Mucosa of stomach (tissue), 1 donor: ENCODE measurements around the gene MAST3.

ENCODE experiments used
- H3K27me3 ChIP-seq: one replicate; pipeline ENCODE4 v1.7.0; 2013; ENCODE audit warnings: mild to moderate bottlenecking, low read length; ENCODE audit not compliant: control insufficient read depth, insufficient read depth
- H3K36me3 ChIP-seq: one replicate; pipeline ENCODE4 v1.7.0; 2013; ENCODE audit warnings: low read length; ENCODE audit not compliant: control insufficient read depth, insufficient read depth
- H3K4me1 ChIP-seq: one replicate; pipeline ENCODE4 v1.7.0; 2013; ENCODE audit warnings: mild to moderate bottlenecking, low read length; ENCODE audit not compliant: control insufficient read depth, insufficient read depth
- H3K4me3 ChIP-seq: one replicate; pipeline ENCODE4 v1.7.0; 2013; ENCODE audit warnings: low read length
- H3K9ac ChIP-seq: one replicate; pipeline ENCODE4 v1.7.0; 2013; ENCODE audit warnings: mild to moderate bottlenecking, low read length, moderate library complexity
- H3K9me3 ChIP-seq: one replicate; pipeline ENCODE4 v1.7.0; 2013; ENCODE audit warnings: mild to moderate bottlenecking, low read length, moderate library complexity; ENCODE audit not compliant: control insufficient read depth
- donor health status: Pancreatic carcinoma.

Gene MAST3

DNA sequence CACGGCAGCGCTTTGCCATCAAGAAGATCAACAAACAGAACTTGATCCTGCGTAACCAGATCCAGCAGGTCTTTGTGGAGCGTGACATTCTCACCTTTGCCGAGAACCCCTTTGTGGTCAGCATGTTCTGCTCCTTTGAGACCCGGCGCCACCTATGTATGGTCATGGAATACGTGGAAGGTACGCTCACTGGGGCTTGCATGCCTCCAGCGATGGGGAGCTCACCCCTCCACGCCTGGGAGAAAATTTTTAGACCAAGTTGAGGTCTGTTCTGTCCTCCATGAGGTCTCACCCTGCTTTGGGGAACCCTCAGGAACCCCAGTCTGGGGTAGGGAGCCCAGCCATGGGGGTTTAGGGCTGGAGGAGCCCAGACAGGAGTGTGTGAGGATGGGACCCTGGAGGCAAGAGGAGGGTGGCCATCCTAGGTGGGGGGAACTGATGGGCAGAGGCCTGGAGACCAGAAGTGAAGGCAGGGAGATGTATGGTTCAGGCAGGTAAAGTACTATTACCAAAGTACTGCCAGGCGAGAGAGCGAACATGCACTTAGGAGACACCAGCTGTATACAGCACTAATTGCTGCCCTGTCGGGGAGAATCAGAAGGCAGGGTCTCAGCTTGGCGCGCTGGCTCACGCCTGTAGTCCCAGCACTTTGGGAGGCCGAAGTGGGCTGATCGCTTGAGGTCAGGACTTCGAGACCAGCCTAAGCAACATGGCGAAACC, 33.1 kb downstream of the MAST3 start:
- Histone ChIP-seq H3K4me3 (no peak overlapping the region), H3K9me3 (no peaks in the 10 kb centered on the region), H3K27me3 (no peaks in the 10 kb centered on the region), H3K36me3 (peaks cover 5% of the 10 kb centered on the region), H3K9ac (no peak overlapping the region), H3K4me1 (no peaks in the 10 kb centered on the region)

DNA sequence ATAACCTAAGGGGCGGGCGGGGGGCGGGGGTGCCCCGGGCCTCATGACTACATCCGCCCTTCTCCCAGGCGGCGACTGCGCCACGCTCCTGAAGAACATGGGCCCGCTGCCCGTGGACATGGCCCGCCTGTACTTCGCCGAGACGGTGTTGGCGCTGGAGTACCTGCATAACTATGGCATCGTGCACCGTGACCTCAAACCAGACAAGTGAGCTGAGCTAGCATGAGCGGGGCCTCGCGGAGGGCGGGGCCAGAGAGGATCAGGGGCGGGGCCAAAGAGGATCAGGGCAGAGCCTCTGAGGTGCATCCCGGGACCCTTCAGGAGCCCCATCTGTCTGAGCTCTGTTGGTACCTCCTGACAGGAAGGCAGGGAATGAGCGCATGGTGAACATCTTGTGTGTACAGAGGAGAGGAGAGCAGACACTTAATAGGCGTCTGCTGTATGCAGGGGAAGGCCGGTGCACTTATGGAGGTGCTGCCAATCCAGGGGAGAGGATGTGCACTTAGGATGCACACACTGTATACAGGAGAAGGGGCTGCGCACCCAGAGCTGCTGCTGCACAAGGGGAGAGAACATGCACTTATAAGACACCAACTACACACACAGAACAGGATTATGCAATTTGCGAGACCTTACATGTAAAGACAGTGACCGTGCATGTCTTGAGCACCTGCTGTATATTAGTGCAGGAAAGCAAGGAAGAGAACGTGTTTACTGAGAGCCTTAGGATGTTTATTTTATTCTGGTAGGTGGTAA, 34.4 kb downstream of the MAST3 start:
- H3K9ac ChIP-seq: no peak overlapping the region
- peaks cover 5% of the 10 kb centered on the region for H3K36me3 ChIP-seq
- no peaks in the 10 kb centered on the region for H3K9me3 ChIP-seq
- H3K4me3 ChIP-seq: no peak overlapping the region
- H3K27me3 ChIP-seq: no peaks in the 10 kb centered on the region
- H3K4me1 ChIP-seq: no peaks in the 10 kb centered on the region

DNA sequence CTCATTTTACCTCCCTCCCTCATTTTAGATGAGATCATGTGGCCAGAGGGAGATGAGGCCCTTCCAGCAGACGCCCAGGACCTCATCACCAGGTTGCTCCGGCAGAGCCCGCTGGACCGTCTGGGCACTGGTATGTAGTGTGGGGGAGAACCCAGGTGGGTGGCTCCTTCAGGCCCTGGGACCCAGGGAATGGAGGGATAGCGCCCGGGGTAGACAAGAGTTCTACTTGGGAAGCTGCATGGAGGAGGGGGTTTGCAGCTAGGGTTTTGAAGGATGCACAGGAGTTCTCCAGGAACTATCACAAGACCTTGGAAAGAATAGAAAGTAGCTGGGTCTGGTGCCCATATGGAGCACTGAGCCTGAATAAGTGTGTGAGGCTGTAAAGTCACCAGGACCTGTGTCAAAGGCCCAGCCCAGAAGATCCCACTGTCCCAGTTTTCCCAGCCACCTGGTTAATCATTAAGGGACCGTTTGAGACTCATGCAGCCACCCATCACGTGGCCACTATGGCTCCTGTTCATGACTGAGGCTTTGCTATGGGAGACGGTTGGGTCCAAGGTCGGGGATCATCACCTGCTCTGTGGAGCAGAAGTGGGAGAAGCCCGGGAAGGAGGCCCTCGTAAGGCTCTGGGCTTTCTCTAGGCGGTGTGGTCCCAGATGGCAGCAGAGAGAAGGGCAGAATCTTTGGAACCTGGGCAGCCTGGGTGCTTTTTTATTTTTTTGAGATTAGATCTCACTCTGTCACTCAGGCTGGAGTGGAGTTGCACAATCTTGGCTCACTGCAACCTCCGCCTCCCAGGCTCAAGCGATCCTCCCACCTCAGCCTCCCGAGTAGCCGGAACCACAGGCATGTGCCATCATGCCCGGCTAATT, 38.4 kb downstream of the MAST3 start:
- Histone ChIP-seq H3K36me3 (no peaks in the 10 kb centered on the region), H3K27me3 (no peaks in the 10 kb centered on the region), H3K9ac (no peak overlapping the region), H3K4me3 (no peak overlapping the region), H3K4me1 (no peaks in the 10 kb centered on the region), H3K9me3 (no peaks in the 10 kb centered on the region)

DNA sequence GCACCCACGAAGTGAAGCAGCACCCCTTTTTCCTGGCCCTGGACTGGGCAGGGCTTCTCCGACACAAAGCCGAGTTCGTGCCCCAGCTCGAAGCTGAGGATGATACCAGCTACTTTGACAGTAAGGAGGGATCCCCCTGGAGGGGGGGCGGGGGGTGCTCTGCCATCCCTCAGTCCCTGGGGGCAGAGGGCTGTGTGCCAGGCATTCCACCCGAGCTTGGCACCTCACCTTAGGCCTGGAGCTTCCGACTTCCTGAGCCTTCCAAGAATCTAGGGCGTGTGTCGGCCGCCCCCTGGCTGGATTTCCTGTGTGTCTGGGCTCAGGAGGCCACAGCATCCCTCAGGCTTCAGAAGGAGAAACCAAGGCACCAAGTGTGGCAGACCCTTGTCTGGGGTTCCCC, 39.7 kb downstream of the MAST3 start:
- no peaks in the 10 kb centered on the region for H3K9me3 ChIP-seq
- no peak overlapping the region for H3K9ac ChIP-seq
- H3K4me3 ChIP-seq: no peak overlapping the region
- no peaks in the 10 kb centered on the region for H3K27me3 ChIP-seq
- H3K4me1 ChIP-seq: no peaks in the 10 kb centered on the region
- no peaks in the 10 kb centered on the region for H3K36me3 ChIP-seq

DNA sequence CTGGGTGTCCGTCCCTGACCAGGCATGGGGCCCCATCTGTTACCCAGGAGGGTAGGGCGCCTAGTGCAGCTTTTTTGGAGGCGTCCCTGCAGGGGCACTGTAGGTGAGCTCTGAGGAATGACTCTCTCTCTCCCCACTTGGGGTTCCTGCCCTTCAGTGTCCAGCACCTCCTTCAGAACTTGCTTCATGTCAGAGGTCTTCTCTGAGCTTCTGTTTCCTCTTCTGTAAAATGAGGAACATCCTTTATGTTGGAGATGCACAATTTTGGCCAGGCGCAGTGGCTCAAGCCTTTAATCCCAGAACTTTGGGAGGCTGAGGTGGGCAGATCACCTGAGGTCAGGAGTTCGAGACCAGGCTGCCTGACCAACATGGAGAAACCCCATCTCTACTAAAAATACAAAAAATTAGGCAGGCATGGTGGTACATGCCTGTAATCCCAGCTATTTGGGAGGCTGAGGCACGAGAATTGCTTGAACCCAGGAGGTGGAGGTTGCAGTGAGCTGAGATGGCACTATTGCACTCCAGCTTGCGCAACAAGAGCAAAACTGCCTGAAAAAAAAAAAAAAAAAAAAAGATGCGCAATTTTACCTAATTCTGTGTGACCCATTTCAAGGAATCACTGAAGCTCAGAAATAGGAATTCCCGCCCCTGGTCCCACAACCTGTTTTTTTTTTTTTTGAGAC, 40.2 kb downstream of the MAST3 start:
- Histone ChIP-seq H3K4me1 (no peaks in the 10 kb centered on the region), H3K9ac (no peak overlapping the region), H3K36me3 (no peaks in the 10 kb centered on the region), H3K27me3 (no peaks in the 10 kb centered on the region), H3K4me3 (no peak overlapping the region), H3K9me3 (no peaks in the 10 kb centered on the region)

DNA sequence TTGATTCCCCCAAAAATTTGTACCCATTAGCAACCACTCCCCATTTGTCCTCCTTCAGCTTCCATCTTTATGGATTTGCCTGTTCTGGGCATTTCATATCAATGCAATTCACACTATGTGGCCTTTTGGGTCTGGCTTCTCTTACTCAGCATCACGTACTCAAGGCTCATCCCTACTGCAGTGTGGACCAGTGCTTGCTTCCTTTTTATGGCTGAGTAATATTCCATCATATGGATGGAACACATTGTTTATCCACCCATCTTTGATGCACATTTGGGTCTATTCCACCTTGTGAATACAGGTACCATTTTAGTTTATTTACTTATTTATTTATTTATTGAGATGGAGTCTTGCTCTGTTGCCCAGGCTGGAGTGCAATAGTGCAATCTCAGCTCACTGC, 42.9 kb downstream of the MAST3 start:
- H3K27me3 ChIP-seq: no peaks in the 10 kb centered on the region
- H3K4me1 ChIP-seq: no peaks in the 10 kb centered on the region
- no peak overlapping the region for H3K4me3 ChIP-seq
- H3K36me3 ChIP-seq: peaks cover 15% of the 10 kb centered on the region
- no peak overlapping the region for H3K9ac ChIP-seq
- H3K9me3 ChIP-seq: no peaks in the 10 kb centered on the region

DNA sequence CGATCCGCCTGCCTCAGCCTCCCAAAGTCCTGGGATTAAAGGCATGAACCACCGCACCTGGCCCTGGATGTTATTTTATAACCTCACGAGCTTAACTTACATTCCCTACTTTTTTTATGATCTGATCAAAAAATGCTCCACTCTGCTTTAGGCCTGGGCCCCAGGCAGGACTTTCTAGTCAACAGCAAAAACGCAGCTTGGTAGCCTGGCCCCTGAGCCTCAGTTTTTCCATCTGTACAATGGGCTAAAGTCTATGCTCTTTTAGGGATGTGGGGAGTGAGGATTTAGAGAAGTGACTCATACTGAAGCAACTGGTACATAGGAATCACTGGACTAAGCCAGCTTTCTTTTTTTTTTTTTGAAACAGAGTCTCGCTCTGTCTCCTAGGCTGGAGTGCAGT, 43.5 kb downstream of the MAST3 start:
- Histone ChIP-seq H3K9ac (no peak overlapping the region), H3K4me3 (no peak overlapping the region), H3K27me3 (no peaks in the 10 kb centered on the region), H3K4me1 (no peaks in the 10 kb centered on the region), H3K9me3 (no peaks in the 10 kb centered on the region), H3K36me3 (peaks cover 20% of the 10 kb centered on the region)

DNA sequence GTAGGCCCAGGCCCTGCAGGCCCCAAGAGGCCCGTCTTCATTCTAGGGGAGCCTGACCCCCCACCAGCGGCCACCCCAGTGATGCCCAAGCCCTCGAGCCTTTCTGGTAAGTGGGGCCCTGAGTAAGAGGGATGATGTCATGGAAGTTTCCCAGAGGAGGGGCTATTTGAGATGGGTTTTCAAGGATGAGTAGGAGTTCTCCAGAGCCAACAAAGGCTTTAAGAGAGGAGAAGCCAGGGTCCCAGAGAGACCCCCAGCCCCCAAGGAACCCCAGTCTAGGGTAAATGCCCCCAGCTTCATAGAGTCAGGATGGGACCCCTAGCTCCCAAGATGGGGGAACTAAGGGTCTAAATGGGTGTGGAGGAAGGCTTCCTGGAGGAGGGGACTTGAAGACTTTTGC, 46.3 kb downstream of the MAST3 start:
- H3K36me3 ChIP-seq: peaks cover 20% of the 10 kb centered on the region
- H3K9ac ChIP-seq: no peak overlapping the region
- H3K4me1 ChIP-seq: no peaks in the 10 kb centered on the region
- H3K9me3 ChIP-seq: no peaks in the 10 kb centered on the region
- no peak overlapping the region for H3K4me3 ChIP-seq
- no peaks in the 10 kb centered on the region for H3K27me3 ChIP-seq

DNA sequence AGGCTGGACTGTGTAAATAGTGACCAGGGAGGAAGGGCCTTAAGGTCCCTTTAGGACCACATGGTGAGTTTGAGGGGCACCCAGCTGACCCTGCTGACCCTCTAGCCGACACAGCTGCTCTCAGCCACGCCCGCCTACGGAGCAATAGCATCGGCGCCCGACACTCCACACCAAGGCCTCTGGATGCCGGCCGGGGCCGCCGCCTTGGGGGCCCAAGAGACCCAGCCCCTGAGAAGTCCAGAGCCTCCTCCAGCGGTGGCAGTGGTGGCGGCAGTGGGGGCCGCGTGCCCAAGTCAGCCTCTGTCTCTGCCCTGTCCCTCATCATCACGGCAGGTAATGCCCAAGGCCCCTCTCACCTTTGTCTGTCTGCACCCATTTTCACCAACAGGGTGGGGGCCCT, 46.8 kb downstream of the MAST3 start:
- Histone ChIP-seq H3K4me3 (no peak overlapping the region), H3K9ac (no peak overlapping the region), H3K9me3 (no peaks in the 10 kb centered on the region), H3K4me1 (no peaks in the 10 kb centered on the region), H3K36me3 (peaks cover 20% of the 10 kb centered on the region), H3K27me3 (no peaks in the 10 kb centered on the region)

DNA sequence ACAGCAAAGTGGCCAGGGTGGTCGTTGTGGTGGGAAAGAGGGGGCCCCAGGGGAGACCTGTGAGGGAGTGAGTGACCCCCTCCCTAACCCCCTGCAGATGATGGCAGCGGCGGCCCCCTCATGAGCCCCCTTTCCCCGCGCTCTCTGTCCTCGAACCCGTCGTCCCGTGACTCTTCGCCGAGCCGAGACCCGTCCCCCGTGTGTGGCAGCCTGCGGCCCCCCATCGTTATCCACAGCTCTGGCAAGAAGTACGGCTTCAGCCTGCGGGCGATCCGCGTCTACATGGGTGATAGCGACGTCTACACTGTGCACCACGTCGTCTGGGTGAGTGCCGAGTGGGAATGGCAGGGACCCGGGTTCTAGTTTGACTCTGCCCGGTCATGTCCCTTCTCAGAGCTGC, 47.3 kb downstream of the MAST3 start:
- H3K27me3 ChIP-seq: no peaks in the 10 kb centered on the region
- H3K9me3 ChIP-seq: no peaks in the 10 kb centered on the region
- H3K36me3 ChIP-seq: peaks cover 20% of the 10 kb centered on the region
- no peaks in the 10 kb centered on the region for H3K4me1 ChIP-seq
- H3K4me3 ChIP-seq: no peak overlapping the region
- no peak overlapping the region for H3K9ac ChIP-seq

DNA sequence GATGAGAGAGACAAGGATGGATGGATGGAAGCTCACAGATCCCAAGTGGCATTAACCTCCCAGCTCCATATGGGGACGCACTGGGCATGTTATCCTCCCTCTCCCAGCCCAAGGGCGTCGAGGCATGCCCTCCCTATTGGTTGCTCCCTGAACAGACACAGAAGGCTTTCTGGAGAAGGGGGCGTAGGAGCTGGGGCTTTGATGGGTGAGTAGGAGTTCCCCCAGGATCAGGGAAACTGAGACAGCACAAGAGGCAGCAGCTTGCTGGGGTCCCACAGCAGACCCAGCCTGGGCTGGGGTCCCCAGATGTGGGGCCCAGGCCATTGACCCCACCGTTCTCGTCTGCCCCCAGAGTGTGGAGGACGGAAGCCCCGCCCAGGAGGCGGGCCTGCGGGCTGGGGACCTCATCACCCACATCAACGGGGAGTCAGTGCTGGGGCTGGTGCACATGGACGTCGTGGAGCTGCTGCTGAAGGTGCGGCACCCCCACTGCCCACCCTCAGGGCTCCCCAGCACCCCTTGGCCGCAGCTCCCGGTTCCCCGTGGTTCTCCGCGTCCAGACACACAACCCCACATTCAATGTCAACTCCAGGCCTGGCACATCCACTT, 47.9 kb downstream of the MAST3 start:
- H3K4me3 ChIP-seq: no peak overlapping the region

More for the DNA sequence above, 47.9 kb downstream of the MAST3 start:
- H3K9ac ChIP-seq: no peak overlapping the region
- H3K27me3 ChIP-seq: no peaks in the 10 kb centered on the region
- peaks cover 20% of the 10 kb centered on the region for H3K36me3 ChIP-seq
- H3K4me1 ChIP-seq: no peaks in the 10 kb centered on the region
- no peaks in the 10 kb centered on the region for H3K9me3 ChIP-seq
